Ishikawa (cell line): ENCODE data around the gene NRCAM.

Experiments used
- CEBPB ChIP-seq: IDR thresholded peaks from 2 replicates; pipeline ENCODE4 v1.6.1; 2012
- CREB1 ChIP-seq: IDR thresholded peaks from 2 replicates; pipeline ENCODE4 v1.6.1; 2012; ENCODE audit warnings: low read depth
- EP300 ChIP-seq: IDR thresholded peaks from 2 replicates; pipeline ENCODE4 v1.6.1; 2012; ENCODE audit warnings: borderline replicate concordance
- NFIC ChIP-seq: IDR thresholded peaks from 2 replicates; pipeline ENCODE4 v1.6.1; 2012
- RAD21 ChIP-seq: IDR thresholded peaks from 2 replicates; pipeline ENCODE4 v1.6.1; 2012; ENCODE audit warnings: low read depth
- TAF1 ChIP-seq: IDR thresholded peaks from 2 replicates; pipeline ENCODE4 v1.6.1; 2012; ENCODE audit warnings: low read depth, mild to moderate bottlenecking
- YY1 ChIP-seq: IDR thresholded peaks from 2 replicates; pipeline ENCODE4 v1.6.1; 2012; ENCODE audit warnings: low read depth
- TF ChIP-seq, protein P1 (sequence below): IDR thresholded peaks from 2 replicates; pipeline ENCODE4 v1.6.1; 2012
- TF ChIP-seq, protein P2 (sequence below): IDR thresholded peaks from 2 replicates; pipeline ENCODE4 v1.6.1; 2012

DNA sequence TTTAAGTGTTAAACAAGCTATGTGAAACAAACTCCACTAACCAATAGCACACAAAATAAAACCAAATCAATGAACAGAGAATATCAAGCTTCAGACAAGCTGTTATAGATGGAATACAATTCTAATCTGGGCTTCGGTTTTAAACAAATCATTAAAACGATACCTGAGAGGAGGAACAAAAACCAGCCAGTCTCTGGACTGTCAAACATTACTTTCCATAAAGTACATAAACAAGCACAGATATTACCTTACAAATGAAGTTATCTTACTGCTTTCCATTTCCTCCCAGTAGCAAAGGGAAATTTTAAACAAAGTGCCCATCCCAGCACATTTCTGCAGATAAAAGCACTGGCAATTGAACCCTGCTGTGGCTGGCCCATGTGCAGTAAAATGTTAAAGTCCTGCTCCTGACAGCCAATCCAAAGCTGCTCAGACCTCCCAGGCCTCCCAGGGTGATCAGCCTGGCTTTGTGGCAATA lies 128.0 kb downstream of the NRCAM start:
- TF ChIP-seq TAF1 = no peak
- TF ChIP-seq, protein P1, sequence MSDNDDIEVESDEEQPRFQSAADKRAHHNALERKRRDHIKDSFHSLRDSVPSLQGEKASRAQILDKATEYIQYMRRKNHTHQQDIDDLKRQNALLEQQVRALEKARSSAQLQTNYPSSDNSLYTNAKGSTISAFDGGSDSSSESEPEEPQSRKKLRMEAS = no peak
- no peak for TF ChIP-seq CEBPB
- no peak for TF ChIP-seq EP300
- no peak for TF ChIP-seq NFIC
- TF ChIP-seq CREB1 = no peak
- no peak for TF ChIP-seq YY1
- TF ChIP-seq, protein P2, sequence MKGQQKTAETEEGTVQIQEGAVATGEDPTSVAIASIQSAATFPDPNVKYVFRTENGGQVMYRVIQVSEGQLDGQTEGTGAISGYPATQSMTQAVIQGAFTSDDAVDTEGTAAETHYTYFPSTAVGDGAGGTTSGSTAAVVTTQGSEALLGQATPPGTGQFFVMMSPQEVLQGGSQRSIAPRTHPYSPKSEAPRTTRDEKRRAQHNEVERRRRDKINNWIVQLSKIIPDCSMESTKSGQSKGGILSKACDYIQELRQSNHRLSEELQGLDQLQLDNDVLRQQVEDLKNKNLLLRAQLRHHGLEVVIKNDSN = no peak
- TF ChIP-seq RAD21 = no peak
